Mammary microvascular endothelial cell (primary cell): ENCODE data around the gene CNRIP1. TPM values are rescaled to one million over a fixed set of nuclear protein-coding genes. Genes with fewer than 3 reads are reported as not detected.

ENCODE experiments used
- total RNA-seq: library from RNA; depleted of rRNA; stranded (reverse); fragments of >200 nt; gene quantifications from 2 replicates; pipeline ENCODE4 v1.2.3, GENCODE V29; 2015

The CNRIP1 gene, protein sequence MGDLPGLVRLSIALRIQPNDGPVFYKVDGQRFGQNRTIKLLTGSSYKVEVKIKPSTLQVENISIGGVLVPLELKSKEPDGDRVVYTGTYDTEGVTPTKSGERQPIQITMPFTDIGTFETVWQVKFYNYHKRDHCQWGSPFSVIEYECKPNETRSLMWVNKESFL
- total RNA-seq: 69.2 and 78.7 TPM in 2 replicates

DNA sequence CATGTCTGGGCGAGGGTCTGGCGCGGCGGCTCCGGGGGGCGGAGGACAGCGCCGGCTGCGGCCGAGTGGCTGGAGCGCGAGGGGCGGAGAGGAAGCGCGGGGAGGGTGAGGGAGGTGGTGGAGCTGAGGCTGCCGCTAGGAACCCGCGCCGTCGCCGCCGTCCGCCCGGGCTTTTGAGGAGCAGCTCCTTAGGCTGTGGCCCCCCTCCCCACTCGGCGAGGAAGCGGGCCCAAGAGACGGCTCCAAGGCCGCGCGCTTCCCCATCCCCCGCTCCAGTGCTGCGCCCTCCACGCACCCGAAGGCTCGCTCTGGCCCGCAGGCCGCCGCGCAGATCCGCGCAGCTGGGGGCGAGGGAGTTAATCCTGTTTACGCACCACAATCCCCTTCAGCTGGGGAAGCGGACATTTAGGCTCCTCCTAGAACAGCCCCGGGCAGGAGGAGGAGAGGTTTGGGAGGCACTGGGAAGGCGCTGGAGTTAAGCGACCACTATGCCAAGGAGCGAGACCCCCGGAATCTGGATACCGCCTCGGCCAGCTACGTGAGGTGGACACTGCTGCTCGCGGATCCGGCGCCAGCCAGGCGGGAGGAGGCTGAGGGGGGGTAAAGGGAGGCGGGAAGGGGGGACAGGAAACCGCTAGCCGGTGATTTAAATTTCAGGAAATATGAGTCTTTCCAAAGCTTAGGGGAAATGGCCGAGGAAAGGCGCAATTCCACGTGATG, at the start of gene CNRIP1:
Gene CNRIP1, minus strand, starts transcription at position 552 of the 720 bp plus-strand sequence. Its CDS starts 549 bp downstream, at position 3.

DNA sequence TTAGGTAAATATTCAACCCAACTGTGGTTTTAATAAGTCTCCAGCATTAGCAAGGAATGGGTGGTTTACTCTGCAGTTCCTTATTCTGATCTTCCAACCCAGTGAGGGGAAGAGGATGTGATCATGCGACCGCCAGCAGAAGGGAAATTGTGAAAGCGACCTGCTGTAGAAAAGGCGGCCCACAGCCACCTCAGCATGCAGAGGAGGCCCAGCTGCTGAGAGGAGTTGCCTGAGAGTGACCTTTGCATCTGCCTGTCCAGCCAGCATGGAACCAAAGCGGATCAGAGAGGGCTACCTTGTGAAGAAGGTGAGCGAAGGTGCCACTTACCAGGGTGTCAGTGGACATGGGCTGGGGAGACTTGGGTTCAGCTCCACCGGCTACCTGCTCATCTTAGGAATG, 45.3 kb upstream of the CNRIP1 start, which contains the start of gene PLEK:
Gene PLEK, plus strand, starts transcription at position 196 of the 400 bp plus-strand sequence. Its CDS starts 70 bp downstream, at position 266.

DNA sequence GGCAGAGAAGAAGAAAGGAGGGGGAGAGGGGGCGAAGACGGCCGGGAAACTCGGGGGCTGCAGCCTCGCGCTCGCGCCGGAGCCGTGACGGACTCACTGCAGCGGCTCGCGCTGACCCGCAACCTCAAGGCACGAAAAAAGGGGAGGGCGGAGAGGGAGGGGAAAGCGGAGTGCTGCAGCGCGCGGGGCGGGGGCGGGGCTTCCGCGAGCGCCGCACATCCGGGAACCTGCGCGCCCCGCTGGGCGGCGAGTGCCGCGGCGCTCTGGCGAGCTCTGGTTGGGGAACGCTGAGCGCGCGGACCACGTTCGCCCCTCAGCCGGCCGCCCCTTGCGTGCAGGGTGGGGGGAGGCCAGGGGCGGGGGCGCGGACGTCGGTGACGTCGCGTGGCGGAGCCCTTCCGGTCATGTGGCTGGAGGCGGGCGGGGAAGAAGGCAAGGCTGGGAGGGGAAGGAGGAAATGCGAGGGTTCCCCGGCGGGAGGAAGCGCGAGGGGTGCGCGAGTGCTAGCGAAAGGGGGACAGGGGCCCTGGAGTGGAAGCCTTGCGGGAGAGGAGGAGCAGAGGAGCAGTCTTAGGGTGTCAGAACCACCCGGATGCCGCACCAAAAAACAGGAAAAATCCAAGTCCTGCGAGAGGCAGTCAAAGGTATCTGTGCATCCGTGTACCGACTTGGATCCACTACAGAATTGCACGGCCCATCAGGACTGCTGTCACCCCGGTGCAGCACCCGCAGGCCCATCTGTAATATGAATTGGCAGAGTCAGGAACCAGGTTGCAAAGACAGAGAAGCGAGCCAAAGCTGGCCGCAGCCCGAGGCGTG, 67.1 kb downstream of the CNRIP1 start, which contains the start of gene PPP3R1:
Gene PPP3R1, minus strand, starts transcription at position 133 of the 819 bp plus-strand sequence. CDS start 405 bp downstream, outside the sequence.

Other genes starting within 250 kb of the CNRIP1 start
- 21.7 and 23.5 TPM in 2 replicates for gene PNO1, start 162.1 kb downstream of the CNRIP1 start, total RNA-seq
- gene PPP3R1, start 67.4 kb downstream of the CNRIP1 start, total RNA-seq: 27.9 and 28.4 TPM in 2 replicates
- gene PLEK, start 45.3 kb upstream of the CNRIP1 start, total RNA-seq: 0.05 TPM in 1 of 2 replicates, not detected in the other
- gene FBXO48, start 147.3 kb upstream of the CNRIP1 start, total RNA-seq: 0.47 and 0.84 TPM in 2 replicates
- gene APLF, start 147.6 kb upstream of the CNRIP1 start, total RNA-seq: 1.5 and 2.3 TPM in 2 replicates